ENCODE measurements around the gene CLDN9.

Gene CLDN9

GRCh38 chr16:2974319-2975056 is 38.2 kb upstream of the CLDN9 start:
- DNase-seq: no peak

- no peak for DNase-seq
Measured at GRCh38 chr16:2975161-2975795, 37.4 kb upstream of the CLDN9 start.

GRCh38 chr16:2976201-2976600 is 36.5 kb upstream of the CLDN9 start:
- DNase-seq: no peak

GRCh38 chr16:2976673-2977072 is 36.0 kb upstream of the CLDN9 start:
- no peak for DNase-seq

GRCh38 chr16:2977440-2977839 is 35.3 kb upstream of the CLDN9 start:
- no peak for DNase-seq

GRCh38 chr16:2979669-2980226 is 33.0 kb upstream of the CLDN9 start:
- DNase-seq: no peak

- peak; percentile 94 to 95 for DNase-seq
Measured at GRCh38 chr16:2980227-2981176, 32.2 kb upstream of the CLDN9 start, which contains the start of gene PKMYT1. TSS of gene PKMYT1 (minus strand) at chr16:2980446. CDS start at chr16:2979657, 789 bp downstream.

- no peak for DNase-seq
Measured at GRCh38 chr16:2981177-2981898, 31.4 kb upstream of the CLDN9 start.

- no peak for DNase-seq
Measured at GRCh38 chr16:2981899-2982250, 30.8 kb upstream of the CLDN9 start.

- no peak for DNase-seq
Measured at GRCh38 chr16:2982402-2982801, 30.3 kb upstream of the CLDN9 start.

- DNase-seq: peak; percentile 72 to 75
Measured at GRCh38 chr16:2983706-2984136, 29.0 kb upstream of the CLDN9 start.

GRCh38 chr16:2985462-2985861 is 27.3 kb upstream of the CLDN9 start:
- no peak for DNase-seq

GRCh38 chr16:2985893-2986355 is 26.8 kb upstream of the CLDN9 start:
- no peak for DNase-seq

- no peak for DNase-seq
Measured at GRCh38 chr16:2986623-2987188, 26.0 kb upstream of the CLDN9 start.

GRCh38 chr16:2987286-2987685 is 25.4 kb upstream of the CLDN9 start:
- DNase-seq: no peak

GRCh38 chr16:2987833-2988232 is 24.9 kb upstream of the CLDN9 start:
- DNase-seq: no peak

GRCh38 chr16:2988590-2989099 is 24.1 kb upstream of the CLDN9 start:
- no peak for DNase-seq

GRCh38 chr16:2990891-2991290 is 21.8 kb upstream of the CLDN9 start:
- DNase-seq: no peak

- no peak for DNase-seq
Measured at GRCh38 chr16:2991566-2992261, 21.0 kb upstream of the CLDN9 start.

- DNase-seq: no peak
Measured at GRCh38 chr16:2992383-2993081, 20.2 kb upstream of the CLDN9 start.
